ENCODE data around the gene FBXO38. TPM values are rescaled to one million over a fixed set of nuclear protein-coding genes. Genes with fewer than 3 reads are reported as not detected.

FBXO38 gene
- total RNA-seq, 1 donor from 2014 or later = 26.1 TPM

DNA sequence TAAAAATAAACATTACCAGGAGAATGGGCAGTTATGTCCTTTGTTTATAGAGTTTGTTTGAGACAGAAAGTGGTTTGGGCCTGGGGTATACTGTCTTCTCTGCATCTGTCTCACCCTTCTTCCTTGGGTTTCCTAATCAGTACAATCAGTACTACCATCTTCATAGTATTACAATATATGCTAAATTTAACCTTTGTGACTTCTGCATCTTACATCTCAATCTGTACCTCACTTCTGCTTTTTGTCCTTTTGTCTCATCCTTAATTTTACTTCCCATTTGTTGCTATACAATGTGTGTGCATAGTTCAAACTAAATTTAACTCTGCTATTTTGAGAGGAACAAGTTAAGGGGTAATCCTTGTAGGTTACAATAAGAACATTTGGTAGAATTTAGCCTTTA is 19.6 kb downstream of the FBXO38 start:
- no peak for DNase-seq (ENCODE audit: low read depth)
- H3K4me3 ChIP-seq (ENCODE audit: low read depth, low read length) = no peak overlapping the region
- TF ChIP-seq, protein P1, sequence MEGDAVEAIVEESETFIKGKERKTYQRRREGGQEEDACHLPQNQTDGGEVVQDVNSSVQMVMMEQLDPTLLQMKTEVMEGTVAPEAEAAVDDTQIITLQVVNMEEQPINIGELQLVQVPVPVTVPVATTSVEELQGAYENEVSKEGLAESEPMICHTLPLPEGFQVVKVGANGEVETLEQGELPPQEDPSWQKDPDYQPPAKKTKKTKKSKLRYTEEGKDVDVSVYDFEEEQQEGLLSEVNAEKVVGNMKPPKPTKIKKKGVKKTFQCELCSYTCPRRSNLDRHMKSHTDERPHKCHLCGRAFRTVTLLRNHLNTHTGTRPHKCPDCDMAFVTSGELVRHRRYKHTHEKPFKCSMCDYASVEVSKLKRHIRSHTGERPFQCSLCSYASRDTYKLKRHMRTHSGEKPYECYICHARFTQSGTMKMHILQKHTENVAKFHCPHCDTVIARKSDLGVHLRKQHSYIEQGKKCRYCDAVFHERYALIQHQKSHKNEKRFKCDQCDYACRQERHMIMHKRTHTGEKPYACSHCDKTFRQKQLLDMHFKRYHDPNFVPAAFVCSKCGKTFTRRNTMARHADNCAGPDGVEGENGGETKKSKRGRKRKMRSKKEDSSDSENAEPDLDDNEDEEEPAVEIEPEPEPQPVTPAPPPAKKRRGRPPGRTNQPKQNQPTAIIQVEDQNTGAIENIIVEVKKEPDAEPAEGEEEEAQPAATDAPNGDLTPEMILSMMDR (conservative IDR thresholded peaks at IDR 0.05; ENCODE audit: low read depth, low read length) = no peak

DNA sequence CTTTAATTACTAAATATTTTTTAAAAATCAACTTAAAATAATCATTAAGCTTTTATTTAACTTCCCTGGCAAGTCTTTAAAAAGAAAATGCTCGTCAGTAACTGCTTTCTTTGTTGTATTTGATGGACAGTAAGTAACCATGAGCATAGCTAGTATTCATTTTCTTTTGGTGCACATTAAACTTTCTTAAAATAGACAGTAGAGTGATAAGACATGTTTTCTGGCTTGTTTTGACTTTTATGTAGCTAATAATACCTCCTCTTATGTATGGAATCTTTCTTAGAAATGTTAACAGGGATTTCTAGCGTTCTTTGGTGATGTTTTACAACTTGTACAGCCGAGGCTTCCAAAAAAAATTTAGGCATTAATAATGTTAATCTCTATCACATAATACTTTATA is 22.6 kb downstream of the FBXO38 start:
- H3K4me3 ChIP-seq (ENCODE audit: low read depth, low read length) = no peak overlapping the region
- TF ChIP-seq, protein P1 (conservative IDR thresholded peaks at IDR 0.05; ENCODE audit: low read depth, low read length) = no peak
- no peak for DNase-seq (ENCODE audit: low read depth)

- TF ChIP-seq, protein P1 (conservative IDR thresholded peaks at IDR 0.05; ENCODE audit: low read depth, low read length) = no peak
- DNase-seq (ENCODE audit: low read depth) = no peak
- H3K4me3 ChIP-seq (ENCODE audit: low read depth, low read length) = no peak overlapping the region
Measured at GRCh38 chr5:148408092-148408491, 24.3 kb downstream of the FBXO38 start.

- TF ChIP-seq, protein P1 (conservative IDR thresholded peaks at IDR 0.05; ENCODE audit: low read depth, low read length) = no peak
- DNase-seq (ENCODE audit: low read depth) = no peak
- no peak overlapping the region for H3K4me3 ChIP-seq (ENCODE audit: low read depth, low read length)
Measured at GRCh38 chr5:148412124-148412523, 28.4 kb downstream of the FBXO38 start.

DNA sequence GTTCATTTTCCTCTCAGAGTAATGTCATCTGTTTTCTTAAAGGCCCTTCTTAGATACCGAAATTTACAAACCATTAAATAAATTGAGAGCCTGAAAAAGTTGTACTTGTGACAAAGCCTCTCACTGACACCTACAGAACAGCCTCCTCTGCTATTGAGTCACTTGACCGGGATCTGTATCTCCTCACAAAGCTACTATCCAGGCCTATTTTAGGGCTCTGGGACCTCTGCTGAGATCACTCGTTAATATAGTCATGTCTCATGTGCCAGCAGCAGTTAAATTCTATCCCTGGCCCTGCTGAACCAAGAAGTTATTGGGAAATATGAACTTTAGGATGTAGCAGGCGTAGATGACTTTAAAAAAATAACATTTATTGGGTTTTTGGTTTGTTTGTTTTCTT is 31.1 kb downstream of the FBXO38 start:
- no peak for DNase-seq (ENCODE audit: low read depth)
- no peak overlapping the region for H3K4me3 ChIP-seq (ENCODE audit: low read depth, low read length)
- TF ChIP-seq, protein P1 (conservative IDR thresholded peaks at IDR 0.05; ENCODE audit: low read depth, low read length) = no peak

DNA sequence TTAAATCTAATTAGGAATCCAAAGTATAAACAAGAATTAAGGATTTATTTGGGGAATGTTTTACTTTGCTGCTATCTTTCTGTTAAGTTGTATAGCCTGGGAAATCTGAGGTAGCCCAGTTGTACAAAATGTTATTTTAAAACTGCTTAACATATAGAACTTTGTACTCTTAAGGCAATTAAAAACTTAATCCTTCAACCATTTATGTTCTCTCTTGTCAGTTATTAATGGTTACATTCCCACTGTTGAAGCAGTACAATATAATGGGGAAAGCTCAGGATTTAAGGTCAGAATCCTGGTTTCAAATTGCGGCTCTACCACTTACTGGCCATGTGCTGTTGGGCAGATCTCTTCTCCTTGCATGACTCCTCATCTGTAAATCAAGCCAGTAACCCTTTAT is 32.7 kb downstream of the FBXO38 start:
- TF ChIP-seq, protein P1 (conservative IDR thresholded peaks at IDR 0.05; ENCODE audit: low read depth, low read length) = no peak
- no peak overlapping the region for H3K4me3 ChIP-seq (ENCODE audit: low read depth, low read length)
- no peak for DNase-seq (ENCODE audit: low read depth)

GRCh38 chr5:148416921-148417320 is 33.2 kb downstream of the FBXO38 start:
- TF ChIP-seq, protein P1 (conservative IDR thresholded peaks at IDR 0.05; ENCODE audit: low read depth, low read length) = no peak
- H3K4me3 ChIP-seq (ENCODE audit: low read depth, low read length) = no peak overlapping the region
- no peak for DNase-seq (ENCODE audit: low read depth)
